Measurements from ENCODE around the gene LAT.

The LAT gene

DNA sequence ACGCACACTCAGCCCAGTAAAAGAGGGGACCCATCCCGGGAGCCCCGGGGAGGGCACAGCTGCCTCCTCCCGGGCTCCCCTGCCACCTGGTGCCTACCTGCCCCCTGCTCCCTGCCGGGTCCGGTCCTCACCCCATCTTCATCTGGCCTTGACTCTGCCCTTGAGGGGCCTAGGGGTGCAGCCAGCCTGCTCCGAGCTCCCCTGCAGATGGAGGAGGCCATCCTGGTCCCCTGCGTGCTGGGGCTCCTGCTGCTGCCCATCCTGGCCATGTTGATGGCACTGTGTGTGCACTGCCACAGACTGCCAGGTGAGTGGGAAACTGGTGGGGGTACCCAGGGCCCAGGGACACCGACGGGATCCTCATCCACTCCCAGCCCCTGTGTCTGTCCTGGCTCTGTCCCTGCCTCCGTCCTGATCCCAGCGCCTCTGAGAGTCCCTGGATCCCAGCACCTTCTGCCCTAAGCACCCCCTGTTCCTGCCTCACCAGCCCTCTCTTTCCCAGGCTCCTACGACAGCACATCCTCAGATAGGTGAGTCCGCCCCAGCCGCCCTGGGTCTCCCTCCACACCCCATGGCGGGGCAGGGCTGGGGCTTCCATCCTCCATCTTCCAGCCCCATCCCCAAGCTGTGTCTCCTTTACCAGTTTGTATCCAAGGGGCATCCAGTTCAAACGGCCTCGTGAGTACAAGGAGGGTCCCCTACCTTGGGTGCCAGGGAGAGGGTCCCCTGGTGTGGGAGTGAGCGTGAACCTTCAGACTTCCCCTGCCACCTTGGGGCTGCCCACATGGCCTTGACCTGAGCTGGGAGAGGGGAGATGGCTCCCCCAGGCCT lies 574 bp downstream of the LAT start:
- TF ChIP-seq ZFX (IDR thresholded peaks at IDR 0.05), result no peak
- TF ChIP-seq, protein P1, sequence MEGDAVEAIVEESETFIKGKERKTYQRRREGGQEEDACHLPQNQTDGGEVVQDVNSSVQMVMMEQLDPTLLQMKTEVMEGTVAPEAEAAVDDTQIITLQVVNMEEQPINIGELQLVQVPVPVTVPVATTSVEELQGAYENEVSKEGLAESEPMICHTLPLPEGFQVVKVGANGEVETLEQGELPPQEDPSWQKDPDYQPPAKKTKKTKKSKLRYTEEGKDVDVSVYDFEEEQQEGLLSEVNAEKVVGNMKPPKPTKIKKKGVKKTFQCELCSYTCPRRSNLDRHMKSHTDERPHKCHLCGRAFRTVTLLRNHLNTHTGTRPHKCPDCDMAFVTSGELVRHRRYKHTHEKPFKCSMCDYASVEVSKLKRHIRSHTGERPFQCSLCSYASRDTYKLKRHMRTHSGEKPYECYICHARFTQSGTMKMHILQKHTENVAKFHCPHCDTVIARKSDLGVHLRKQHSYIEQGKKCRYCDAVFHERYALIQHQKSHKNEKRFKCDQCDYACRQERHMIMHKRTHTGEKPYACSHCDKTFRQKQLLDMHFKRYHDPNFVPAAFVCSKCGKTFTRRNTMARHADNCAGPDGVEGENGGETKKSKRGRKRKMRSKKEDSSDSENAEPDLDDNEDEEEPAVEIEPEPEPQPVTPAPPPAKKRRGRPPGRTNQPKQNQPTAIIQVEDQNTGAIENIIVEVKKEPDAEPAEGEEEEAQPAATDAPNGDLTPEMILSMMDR (conservative IDR thresholded peaks at IDR 0.05), result no peak
- H3K27ac ChIP-seq, result no peak overlapping the region

- no peak overlapping the region for H3K27ac ChIP-seq
These were observed 1.2 kb downstream of the LAT start for GRCh38 chr16:28986046-28986445.

DNA sequence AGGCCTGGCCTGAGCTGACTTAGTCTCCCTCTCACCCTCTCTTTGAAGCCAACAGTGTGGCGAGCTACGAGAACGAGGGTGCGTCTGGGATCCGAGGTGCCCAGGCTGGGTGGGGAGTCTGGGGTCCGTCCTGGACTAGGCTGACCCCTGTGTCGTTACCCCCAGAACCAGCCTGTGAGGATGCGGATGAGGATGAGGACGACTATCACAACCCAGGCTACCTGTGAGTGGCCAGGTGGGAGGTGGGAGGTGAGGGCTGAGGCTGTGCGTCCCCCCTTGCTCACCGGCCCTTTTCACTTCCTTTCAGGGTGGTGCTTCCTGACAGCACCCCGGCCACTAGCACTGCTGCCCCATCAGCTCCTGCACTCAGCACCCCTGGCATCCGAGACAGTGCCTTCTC lies 1.6 kb downstream of the LAT start:
- TF ChIP-seq ZFX (IDR thresholded peaks at IDR 0.05), result no peak
- TF ChIP-seq, protein P1 (conservative IDR thresholded peaks at IDR 0.05), result no peak
- H3K27ac ChIP-seq, result no peak overlapping the region

More at GRCh38 chr16:28986046-28986445, 1.2 kb downstream of the LAT start:
- TF ChIP-seq, protein P1 (conservative IDR thresholded peaks at IDR 0.05), result no peak
- TF ChIP-seq ZFX (IDR thresholded peaks at IDR 0.05), result no peak

DNA sequence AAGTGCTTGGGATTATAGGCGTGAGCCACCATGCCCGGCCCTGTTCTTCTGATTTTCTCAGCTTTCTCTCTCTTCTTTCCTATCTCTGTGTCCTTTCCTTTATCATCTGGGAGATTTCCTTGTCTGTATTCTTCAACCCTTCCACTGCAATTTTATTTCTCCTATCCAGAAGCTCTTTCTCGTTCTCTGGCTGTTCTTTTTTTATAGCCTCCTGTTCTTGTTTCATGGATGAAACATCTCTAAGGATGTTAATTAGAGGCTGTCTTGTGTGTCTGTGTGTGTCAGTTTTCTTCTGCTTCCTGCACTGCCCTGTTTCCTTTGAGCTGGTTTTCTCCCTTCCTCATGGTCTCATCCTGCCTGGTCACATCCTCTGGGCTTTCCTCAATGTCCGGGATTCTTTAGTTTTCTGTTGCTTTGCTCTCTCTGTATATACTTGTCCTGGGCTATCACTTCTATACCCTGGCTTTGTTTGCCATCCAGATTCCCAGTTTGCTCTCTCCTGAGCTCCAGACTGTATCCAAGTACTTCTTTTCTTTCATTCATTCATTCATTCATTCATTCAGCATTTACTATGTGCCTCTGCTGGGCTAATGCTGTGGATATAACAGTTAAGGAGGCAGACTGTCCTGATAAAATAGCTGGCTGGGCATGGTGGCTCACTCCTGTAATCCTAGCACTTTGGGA lies 2.5 kb downstream of the LAT start:
- TF ChIP-seq, protein P1 (conservative IDR thresholded peaks at IDR 0.05), result no peak
- no peak for TF ChIP-seq ZFX (IDR thresholded peaks at IDR 0.05)
- H3K27ac ChIP-seq, result no peak overlapping the region

DNA sequence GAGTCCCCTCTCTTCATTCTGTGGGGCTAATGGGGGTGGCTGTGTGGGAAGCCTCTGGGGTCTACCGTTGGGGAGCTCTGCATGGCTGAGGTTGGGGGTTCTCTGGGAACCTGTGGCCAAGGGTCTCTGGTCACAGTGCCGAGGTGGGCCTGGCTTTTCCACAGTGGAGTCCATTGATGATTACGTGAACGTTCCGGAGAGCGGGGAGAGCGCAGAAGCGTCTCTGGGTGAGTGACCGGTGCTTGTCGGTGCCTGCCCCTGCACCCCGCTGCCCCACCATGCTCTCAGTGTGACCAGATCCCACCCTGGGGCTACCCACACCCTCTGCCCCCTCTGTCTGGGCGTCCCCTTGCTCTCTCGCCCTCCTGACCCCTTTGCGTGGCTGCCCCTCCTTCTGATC lies 4.5 kb downstream of the LAT start:
- no peak overlapping the region for H3K27ac ChIP-seq
- TF ChIP-seq, protein P1 (conservative IDR thresholded peaks at IDR 0.05), result no peak
- no peak for TF ChIP-seq ZFX (IDR thresholded peaks at IDR 0.05)

GRCh38 chr16:28990375-28991040 lies 5.7 kb downstream of the LAT start:
- TF ChIP-seq ZFX (IDR thresholded peaks at IDR 0.05), result no peak
- TF ChIP-seq, protein P1 (conservative IDR thresholded peaks at IDR 0.05), result no peak
- H3K27ac ChIP-seq, result no peak overlapping the region

DNA sequence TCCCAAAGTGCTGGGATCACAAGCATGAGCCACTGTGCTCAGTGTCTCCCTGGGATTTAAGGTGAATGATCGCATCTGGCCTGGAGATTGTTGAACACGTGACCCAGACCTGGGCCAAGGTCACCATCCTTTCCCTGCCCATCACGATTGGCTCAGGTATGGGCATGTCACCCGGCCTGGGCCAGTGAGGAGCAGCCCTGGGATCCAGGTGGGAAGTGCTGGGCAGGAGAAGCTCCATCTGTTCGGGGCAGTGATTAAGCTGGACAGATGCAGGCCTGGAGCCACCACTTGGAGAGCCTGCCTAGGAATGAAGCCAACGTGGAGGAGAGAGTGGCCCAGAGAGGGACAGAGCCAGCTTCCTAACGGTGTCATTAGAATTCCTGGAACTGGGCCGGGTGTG lies 6.8 kb downstream of the LAT start:
- no peak for TF ChIP-seq ZFX (IDR thresholded peaks at IDR 0.05)
- TF ChIP-seq, protein P1 (conservative IDR thresholded peaks at IDR 0.05), result no peak
- H3K27ac ChIP-seq, result no peak overlapping the region
